Melanocyte of skin (primary cell): Measurements from ENCODE around the gene AQR. TPM values are rescaled to one million over a fixed set of nuclear protein-coding genes. Genes with fewer than 3 reads are reported as not detected.

Source experiments
- total RNA-seq, 2 donors: library from RNA; depleted of rRNA; stranded (reverse); fragments of >200 nt; gene quantifications; 2 replicates each; pipeline ENCODE4 v1.2.3, GENCODE V29; 2012

AQR gene
- total RNA-seq, result 10 to 100 TPM; 15.1 to 23.0 TPM

DNA sequence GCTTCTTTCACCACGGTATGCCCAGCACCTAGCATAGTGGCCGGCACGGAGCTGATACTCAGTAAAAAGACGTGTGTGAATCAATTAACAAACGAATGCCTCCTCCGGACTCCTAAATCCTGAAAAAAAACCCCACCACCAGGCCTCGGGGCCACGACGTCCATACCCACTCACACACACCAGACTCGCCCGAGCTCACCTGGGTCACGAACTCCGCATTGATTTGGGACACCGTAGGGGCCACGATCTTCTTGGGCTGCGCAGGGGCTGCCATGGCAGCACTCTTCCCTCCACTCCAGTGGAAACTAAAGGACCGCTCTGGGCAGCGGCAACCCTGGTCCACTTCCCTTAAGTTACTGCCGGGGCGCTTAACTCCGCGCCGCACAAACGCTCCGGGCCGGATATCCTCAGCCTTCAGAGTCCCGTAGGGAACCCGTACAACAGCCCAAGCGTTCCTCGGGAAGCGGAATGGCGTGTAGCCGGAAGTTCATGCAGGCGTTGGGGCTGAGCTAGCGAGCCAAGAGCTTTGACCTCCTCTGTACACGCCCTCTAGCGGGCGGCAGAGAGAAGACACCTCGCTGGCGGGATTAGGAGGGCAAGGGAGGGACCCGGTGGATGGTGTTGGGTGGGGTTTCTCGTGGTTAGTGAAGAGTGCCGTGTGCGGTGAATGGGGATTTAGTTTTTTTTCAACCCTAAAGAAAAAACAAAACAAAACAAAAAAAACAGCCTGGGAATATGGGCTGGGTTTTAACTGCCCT is at the start of gene AQR:
Gene AQR, minus strand, starts transcription at position 403 of the 758 bp plus-strand sequence. Its CDS starts 129 bp downstream, at position 274.

DNA sequence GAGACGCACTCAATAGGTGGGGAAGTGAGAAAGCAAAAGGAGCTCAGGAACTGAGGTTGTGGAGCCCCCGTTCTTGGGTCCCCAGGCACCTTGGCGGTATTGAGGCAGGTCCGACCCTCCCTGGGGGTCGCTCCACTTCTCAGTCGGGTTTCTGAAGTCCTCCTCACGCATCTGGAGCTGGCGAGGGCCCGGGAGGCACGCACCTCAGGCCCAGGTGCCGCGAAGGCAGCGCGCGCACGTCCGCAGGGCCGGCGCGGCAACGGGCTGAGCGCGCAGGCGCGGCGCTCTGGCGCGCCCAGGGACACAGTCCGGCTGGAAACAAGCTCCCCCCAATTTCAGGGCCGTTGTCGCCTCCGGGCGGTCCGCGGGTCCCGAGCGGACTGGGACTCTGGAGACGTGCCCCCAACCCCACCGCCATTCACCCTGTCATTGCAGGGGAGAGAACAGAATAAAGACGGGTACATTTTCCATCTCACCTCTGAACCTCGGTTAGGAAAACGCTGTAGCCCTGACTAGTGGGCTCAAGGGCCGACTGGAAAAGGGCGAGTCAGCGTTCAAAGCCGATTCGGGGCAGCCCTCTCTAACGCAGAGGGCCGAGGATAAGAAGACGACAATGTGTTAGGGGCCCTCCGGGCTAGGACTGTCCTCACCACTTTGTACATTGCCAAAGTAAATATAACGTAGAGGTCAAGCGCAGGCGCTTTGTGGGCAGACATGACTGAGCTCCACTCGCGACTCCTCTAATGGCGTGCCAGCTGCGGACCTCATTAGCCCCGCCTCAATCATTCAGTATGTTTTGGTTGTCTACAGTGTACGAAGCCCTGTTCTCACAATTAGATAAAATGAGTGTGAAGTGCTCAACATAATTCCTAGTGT is 18.7 kb upstream of the AQR start, which contains the start of gene ZNF770:
Gene ZNF770, minus strand, starts transcription at position 261 of the 876 bp plus-strand sequence. CDS start 4,853 bp downstream, outside the sequence.

Other genes starting within 250 kb of the AQR start
- gene GJD2, start 214.7 kb downstream of the AQR start, total RNA-seq, result not detected
- gene ACTC1, start 174.2 kb downstream of the AQR start, total RNA-seq, result not detected
- 10 to 100 TPM; 18.2 to 21.3 TPM for gene ZNF770, start 18.5 kb upstream of the AQR start, total RNA-seq
- gene NANOGP8, start 115.6 kb upstream of the AQR start, total RNA-seq, result not detected